T-helper 1 cell treated with Interleukin-12 subunit alpha and Interleukin-12 subunit beta and Interleukin-4 antibody, amounts not matched to agents 30 μg/mL and 1 μg/mL, for 36 hours (primary cell): Measurements from ENCODE around the gene PTPRN2.
A peak's percentile ranks its signal among the peaks of the same experiment; 100 is the strongest.

Experiments used
- H3K27ac Mint-ChIP-seq: one replicate; pipeline ENCODE4 v1.8.0; 2021; ENCODE audit warnings: mild to moderate bottlenecking, mixed read lengths
- H3K27me3 Mint-ChIP-seq: one replicate; pipeline ENCODE4 v1.8.0; 2021; ENCODE audit warnings: low read depth, mixed read lengths
- H3K36me3 Mint-ChIP-seq: one replicate; pipeline ENCODE4 v1.8.0; 2021; ENCODE audit warnings: low read depth, mixed read lengths
- H3K4me1 Mint-ChIP-seq: one replicate; pipeline ENCODE4 v1.8.0; 2021; ENCODE audit warnings: low read depth, mixed read lengths
- H3K4me3 Mint-ChIP-seq: one replicate; pipeline ENCODE4 v1.8.0; 2021; ENCODE audit warnings: mild to moderate bottlenecking, moderate library complexity, mixed read lengths
- H3K9me3 Mint-ChIP-seq: one replicate; pipeline ENCODE4 v1.8.0; 2021; ENCODE audit warnings: mixed read lengths

PTPRN2 gene

GRCh38 chr7:157831143-157831905 is 756.3 kb downstream of the PTPRN2 start:
- Mint-ChIP-seq H3K4me3 (no peak overlapping the region), H3K27me3 (no peaks in the 10 kb centered on the region), H3K4me1 (peaks cover 6% of the 10 kb centered on the region), H3K9me3 (no peaks in the 10 kb centered on the region), H3K27ac (no peak overlapping the region), H3K36me3 (no peaks in the 10 kb centered on the region)

GRCh38 chr7:157830331-157830730 is 757.3 kb downstream of the PTPRN2 start:
- Mint-ChIP-seq H3K4me3 (no peak overlapping the region), H3K27me3 (no peaks in the 10 kb centered on the region), H3K27ac (no peak overlapping the region), H3K36me3 (no peaks in the 10 kb centered on the region), H3K4me1 (peaks cover 6% of the 10 kb centered on the region), H3K9me3 (no peaks in the 10 kb centered on the region)

GRCh38 chr7:157829491-157829890 is 758.1 kb downstream of the PTPRN2 start:
- Mint-ChIP-seq H3K9me3 (no peaks in the 10 kb centered on the region), H3K27ac (no peak overlapping the region), H3K4me3 (no peak overlapping the region), H3K27me3 (no peaks in the 10 kb centered on the region), H3K4me1 (peaks cover 6% of the 10 kb centered on the region), H3K36me3 (no peaks in the 10 kb centered on the region)

DNA sequence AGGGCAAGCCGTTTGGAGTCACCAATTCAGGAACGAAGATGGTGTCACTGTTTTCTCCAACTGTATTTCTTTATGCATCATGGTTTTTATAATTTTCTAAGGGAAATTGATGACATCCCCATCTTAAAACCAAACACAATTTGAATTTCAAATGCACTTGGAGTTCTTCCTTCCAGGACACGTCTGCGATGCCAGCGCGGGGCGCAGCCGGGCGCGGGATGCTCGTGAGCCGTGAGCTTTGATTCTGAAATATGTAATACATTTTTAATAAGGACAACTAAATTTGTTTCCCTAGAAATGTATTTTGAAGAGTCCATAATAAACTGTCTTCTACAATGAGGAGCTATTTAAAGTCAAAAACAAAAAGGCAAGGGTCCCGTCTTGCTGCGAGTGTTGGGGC is 758.7 kb downstream of the PTPRN2 start:
- Mint-ChIP-seq H3K4me3 (no peak overlapping the region), H3K27ac (no peak overlapping the region), H3K9me3 (no peaks in the 10 kb centered on the region), H3K36me3 (no peaks in the 10 kb centered on the region), H3K4me1 (peaks cover 6% of the 10 kb centered on the region), H3K27me3 (no peaks in the 10 kb centered on the region)

GRCh38 chr7:157828190-157828589 is 759.4 kb downstream of the PTPRN2 start:
- Mint-ChIP-seq H3K27ac (no peak overlapping the region), H3K4me3 (no peak overlapping the region), H3K27me3 (no peaks in the 10 kb centered on the region), H3K4me1 (peaks cover 6% of the 10 kb centered on the region), H3K36me3 (no peaks in the 10 kb centered on the region), H3K9me3 (no peaks in the 10 kb centered on the region)

- Mint-ChIP-seq H3K36me3 (no peaks in the 10 kb centered on the region), H3K4me1 (peaks cover 6% of the 10 kb centered on the region), H3K27me3 (no peaks in the 10 kb centered on the region), H3K27ac (no peak overlapping the region), H3K9me3 (no peaks in the 10 kb centered on the region), H3K4me3 (no peak overlapping the region)
Measured at GRCh38 chr7:157827863-157828160, 759.8 kb downstream of the PTPRN2 start.

DNA sequence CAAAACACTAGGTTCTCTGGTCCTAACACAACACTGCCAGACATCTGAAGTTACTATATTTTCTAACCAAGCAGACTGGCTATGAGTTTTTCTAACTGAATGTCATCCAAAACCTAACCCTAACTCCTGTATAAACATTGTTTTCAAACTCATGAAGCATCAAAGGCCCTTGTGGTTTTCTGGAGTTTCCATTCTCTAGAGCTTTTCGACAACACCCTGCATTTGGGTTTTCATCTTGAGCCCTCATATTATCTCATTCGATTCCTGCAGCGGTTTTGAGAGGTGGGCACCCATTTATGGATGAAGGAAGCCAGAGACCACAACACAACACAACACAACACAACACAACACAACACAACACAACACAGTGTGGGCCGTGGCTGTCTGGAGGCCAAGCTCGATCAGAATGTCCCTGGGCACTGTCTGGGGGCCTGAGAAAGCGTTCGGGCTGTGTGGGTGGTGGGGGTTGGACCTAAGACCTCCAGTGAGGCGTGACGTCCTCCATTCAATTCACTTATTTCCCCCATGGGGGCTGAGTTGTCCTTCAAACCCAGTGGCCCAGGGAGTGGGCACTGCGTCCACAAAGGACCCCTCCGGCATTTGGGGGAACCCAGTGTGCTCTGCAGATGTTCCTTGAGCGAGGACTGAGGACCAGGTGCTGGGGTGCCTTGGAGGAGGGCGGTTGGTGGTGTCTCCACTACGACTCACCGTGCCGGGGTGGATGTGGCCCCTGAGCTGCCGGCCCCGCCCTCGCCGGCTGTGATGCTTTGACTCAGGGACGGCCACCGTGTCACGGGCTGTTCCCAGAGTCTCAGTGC is 760.4 kb downstream of the PTPRN2 start:
- Mint-ChIP-seq H3K9me3 (no peaks in the 10 kb centered on the region), H3K36me3 (no peaks in the 10 kb centered on the region), H3K4me3 (no peak overlapping the region), H3K27me3 (no peaks in the 10 kb centered on the region), H3K27ac (peak overlapping the region; percentile 34), H3K4me1 (peaks cover 6% of the 10 kb centered on the region)

GRCh38 chr7:157826566-157826965 is 761.1 kb downstream of the PTPRN2 start:
- Mint-ChIP-seq H3K36me3 (no peaks in the 10 kb centered on the region), H3K27ac (no peak overlapping the region), H3K4me3 (no peak overlapping the region), H3K27me3 (no peaks in the 10 kb centered on the region), H3K9me3 (no peaks in the 10 kb centered on the region), H3K4me1 (peaks cover 6% of the 10 kb centered on the region)

DNA sequence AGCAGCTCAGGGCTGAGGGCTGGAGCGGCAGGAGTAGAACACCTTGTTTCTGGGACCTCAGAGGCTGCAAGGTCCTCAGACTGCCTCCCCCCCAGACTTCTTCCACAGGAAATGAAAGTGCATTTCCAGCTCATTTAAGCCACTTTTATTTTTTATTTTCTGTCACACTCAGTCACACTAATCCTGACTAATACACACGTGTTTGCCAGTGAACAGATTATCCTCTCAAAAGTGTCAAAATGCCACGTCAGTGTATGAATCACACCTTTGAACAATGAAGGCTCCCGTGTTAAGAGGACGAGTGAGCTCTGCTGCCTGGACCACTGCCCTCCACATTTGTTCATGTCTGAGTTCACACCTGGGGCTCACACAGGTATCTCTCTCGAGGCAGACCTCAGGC is 762.3 kb downstream of the PTPRN2 start:
- H3K27me3 Mint-ChIP-seq, result no peaks in the 10 kb centered on the region
- no peaks in the 10 kb centered on the region for H3K9me3 Mint-ChIP-seq
- H3K27ac Mint-ChIP-seq, result no peak overlapping the region
- no peaks in the 10 kb centered on the region for H3K36me3 Mint-ChIP-seq
- H3K4me3 Mint-ChIP-seq, result no peak overlapping the region
- peaks cover 6% of the 10 kb centered on the region for H3K4me1 Mint-ChIP-seq

GRCh38 chr7:157824819-157825121 is 762.9 kb downstream of the PTPRN2 start:
- no peaks in the 10 kb centered on the region for H3K36me3 Mint-ChIP-seq
- H3K27ac Mint-ChIP-seq, result no peak overlapping the region
- no peaks in the 10 kb centered on the region for H3K27me3 Mint-ChIP-seq
- no peaks in the 10 kb centered on the region for H3K9me3 Mint-ChIP-seq
- H3K4me3 Mint-ChIP-seq, result no peak overlapping the region
- H3K4me1 Mint-ChIP-seq, result peaks cover 6% of the 10 kb centered on the region

- no peaks in the 10 kb centered on the region for H3K9me3 Mint-ChIP-seq
Measured at GRCh38 chr7:157824011-157824818, 763.4 kb downstream of the PTPRN2 start.

DNA sequence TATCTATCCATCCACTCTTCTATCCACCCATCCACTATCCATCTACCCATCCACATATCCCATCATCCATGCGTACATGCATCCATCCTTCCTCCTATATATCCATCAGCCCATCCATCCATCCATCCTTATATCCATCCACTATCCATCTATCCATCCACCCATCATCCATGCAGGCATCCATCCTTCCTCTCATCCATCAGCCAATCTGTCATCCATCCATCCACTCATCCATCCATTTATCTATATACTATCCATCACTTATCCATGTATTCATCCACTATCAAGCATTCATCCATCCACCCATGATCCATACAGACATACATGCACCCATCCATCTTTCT is 765.0 kb downstream of the PTPRN2 start:
- no peak overlapping the region for H3K27ac Mint-ChIP-seq
- no peaks in the 10 kb centered on the region for H3K36me3 Mint-ChIP-seq
- peaks cover 3% of the 10 kb centered on the region for H3K4me1 Mint-ChIP-seq

More at GRCh38 chr7:157824011-157824818, 763.4 kb downstream of the PTPRN2 start:
- Mint-ChIP-seq H3K27me3 (no peaks in the 10 kb centered on the region), H3K4me1 (peaks cover 6% of the 10 kb centered on the region), H3K27ac (no peak overlapping the region), H3K36me3 (no peaks in the 10 kb centered on the region), H3K4me3 (no peak overlapping the region)

GRCh38 chr7:157821959-157822687 is 765.5 kb downstream of the PTPRN2 start:
- H3K27ac Mint-ChIP-seq, result no peak overlapping the region
- H3K36me3 Mint-ChIP-seq, result no peaks in the 10 kb centered on the region
- H3K9me3 Mint-ChIP-seq, result peaks cover 4% of the 10 kb centered on the region
- peaks cover under 1% of the 10 kb centered on the region for H3K4me1 Mint-ChIP-seq
- H3K27me3 Mint-ChIP-seq, result no peaks in the 10 kb centered on the region
- H3K4me3 Mint-ChIP-seq, result no peak overlapping the region

More for the DNA sequence above, 765.0 kb downstream of the PTPRN2 start:
- H3K9me3 Mint-ChIP-seq, result peaks cover 4% of the 10 kb centered on the region
- H3K4me3 Mint-ChIP-seq, result no peak overlapping the region
- no peaks in the 10 kb centered on the region for H3K27me3 Mint-ChIP-seq

DNA sequence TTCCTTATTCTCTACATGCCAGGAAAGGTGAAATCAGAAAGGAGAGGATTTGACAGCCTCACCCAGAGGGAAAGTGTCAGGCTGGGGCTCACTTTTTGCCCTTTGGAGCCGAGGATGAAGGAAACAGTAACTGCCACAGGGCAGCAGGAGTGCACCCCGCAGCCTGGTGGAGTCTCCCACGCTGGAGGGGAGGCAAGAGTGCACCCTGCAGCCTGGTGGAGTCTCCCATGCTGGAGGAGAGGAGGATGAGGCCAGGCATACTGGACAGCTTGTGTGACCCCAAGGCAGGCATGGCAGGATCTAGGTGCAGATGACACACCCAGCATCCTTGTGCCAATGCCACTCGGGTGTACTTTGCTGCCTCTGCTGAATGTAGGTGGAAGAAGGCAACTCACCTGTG is 766.8 kb downstream of the PTPRN2 start:
- H3K27me3 Mint-ChIP-seq, result no peaks in the 10 kb centered on the region
- H3K9me3 Mint-ChIP-seq, result peaks cover 4% of the 10 kb centered on the region
- no peaks in the 10 kb centered on the region for H3K4me1 Mint-ChIP-seq
- H3K27ac Mint-ChIP-seq, result no peak overlapping the region
- no peak overlapping the region for H3K4me3 Mint-ChIP-seq
- no peaks in the 10 kb centered on the region for H3K36me3 Mint-ChIP-seq
